HG02840 (cell line): Measurements from ENCODE around the gene DDX54.

ENCODE experiments used
- ATAC-seq: cut with Tn5 transposase; IDR thresholded peaks from one replicate; pipeline ENCODE4 v1.9.1; 2021; ENCODE audit warnings: mild to moderate bottlenecking, moderate library complexity, moderate number of reproducible peaks; ENCODE audit not compliant: unreplicated experiment, low FRiP score

Gene DDX54

DNA sequence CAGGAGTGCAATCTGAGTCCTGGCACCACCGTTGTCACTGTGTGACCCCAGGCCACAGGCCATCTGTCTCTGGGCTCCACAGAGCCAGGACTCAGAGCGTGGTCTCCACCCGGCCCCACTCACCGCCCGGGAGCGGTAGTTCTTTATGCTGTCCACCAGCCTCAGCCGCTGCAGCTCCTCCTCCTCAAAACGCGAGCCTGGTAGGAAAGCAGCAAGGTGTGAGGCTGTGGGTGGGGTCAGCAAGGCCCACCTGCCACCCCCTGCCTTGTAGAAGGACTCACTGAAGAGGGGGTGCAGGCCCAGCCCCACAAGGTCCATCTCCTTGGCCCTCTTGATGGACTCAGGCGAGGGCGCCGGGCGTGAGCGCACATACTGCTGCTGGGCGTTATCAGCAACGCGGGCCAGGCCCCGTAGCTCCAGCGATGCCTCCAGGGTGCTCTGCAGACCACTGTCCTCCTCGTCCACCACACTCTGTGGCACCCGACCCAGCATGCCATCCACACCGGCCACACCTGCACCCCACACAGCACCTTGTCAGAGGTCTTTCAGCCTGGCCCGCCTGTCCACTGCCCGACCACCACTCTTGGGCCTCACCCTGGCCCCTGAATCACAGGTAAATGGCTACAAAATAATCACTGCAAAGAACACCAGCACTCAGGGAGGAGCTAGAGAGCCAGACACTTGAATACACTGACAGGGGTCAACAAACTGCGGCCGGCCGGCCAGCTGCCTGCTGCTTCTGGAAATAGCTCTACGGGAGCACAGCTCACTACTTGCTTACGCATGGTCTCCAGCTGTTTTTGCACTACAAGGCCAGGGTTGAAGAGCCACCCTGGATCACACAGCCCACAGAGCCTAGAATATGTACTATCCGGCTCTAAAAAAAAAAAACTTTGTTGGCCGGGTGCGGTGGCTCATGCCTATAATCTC, 19.5 kb downstream of the DDX54 start:
- no peak for ATAC-seq

DNA sequence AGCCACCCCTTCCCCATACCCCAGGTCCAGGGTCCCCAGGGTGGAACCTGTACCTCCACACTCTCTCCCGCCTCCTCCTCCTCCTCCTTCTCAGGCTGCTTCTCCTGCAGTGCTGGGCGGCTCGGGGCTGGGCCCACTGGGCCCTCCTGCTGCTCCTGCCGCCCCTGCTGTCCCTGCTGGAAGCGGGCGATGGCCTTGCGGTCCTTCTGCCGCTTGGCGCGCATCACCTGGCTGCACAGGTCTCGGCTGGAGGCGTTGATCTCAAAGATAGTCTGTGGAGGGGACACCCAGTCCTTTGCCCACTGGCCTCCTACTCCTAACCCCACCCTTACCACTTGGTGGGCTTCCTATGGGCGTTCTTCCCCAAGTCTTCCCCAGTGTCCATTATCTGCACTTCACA, 21.3 kb downstream of the DDX54 start:
- no peak for ATAC-seq

DNA sequence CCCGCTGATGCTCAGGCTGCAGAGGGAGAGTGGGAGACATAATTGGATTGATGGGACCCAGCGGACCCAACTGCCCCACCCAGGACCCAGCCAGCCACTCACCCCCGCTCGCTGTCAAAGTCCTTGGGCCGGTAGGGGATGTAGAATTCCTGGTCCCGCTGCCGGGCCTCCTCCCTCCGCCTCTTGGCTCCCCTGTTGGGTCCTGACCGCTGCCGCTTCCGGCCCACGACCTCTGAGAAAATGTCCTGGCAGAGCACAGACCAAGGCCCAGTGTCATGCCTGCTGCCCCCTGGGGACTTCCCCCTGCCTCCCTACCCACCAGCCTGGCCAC, 22.3 kb downstream of the DDX54 start:
- ATAC-seq, result no peak

GRCh38 chr12:113162102-113163029, 22.9 kb downstream of the DDX54 start:
- no peak for ATAC-seq

- no peak for ATAC-seq
Measured at GRCh38 chr12:113161415-113162016, 23.8 kb downstream of the DDX54 start.

- ATAC-seq, result no peak
Measured at GRCh38 chr12:113159937-113160336, 25.3 kb downstream of the DDX54 start.

DNA sequence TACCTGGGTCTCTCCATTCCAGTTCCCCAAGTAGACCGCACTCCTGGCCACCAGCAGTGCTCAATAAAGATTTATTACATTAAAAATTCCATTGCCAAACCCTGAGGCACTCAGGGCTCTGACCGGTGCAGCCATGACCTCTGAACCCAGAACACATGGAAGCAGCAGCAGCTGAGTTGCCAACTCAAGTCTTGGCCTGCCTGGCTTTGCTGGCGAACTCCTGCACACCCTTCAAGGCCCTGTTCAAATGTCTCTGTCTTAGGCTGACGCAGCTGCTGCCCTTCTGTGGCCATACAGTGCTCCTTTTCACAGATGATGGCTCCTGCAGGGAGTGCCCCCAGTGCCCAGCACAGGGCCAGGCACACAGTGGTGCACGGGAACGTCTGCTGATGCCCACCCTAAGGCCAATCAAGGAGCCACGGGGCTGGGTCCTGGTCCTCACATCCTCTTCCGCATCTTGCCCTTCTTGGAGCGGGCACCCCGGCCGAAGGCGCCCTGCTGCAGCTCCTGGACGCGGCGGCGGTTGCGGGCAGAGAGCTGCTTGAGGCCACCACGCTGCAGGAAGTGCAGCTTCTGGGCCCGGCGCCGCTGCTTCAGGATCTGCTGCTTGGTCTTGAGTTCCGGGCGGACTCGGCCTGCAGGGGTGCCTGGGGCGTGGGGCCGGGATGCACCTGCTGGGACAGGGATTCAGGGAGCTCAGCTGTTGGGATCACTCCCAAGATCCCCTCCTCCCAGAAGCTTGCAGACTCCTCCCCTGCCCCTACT, 26.7 kb downstream of the DDX54 start:
- no peak for ATAC-seq

DNA sequence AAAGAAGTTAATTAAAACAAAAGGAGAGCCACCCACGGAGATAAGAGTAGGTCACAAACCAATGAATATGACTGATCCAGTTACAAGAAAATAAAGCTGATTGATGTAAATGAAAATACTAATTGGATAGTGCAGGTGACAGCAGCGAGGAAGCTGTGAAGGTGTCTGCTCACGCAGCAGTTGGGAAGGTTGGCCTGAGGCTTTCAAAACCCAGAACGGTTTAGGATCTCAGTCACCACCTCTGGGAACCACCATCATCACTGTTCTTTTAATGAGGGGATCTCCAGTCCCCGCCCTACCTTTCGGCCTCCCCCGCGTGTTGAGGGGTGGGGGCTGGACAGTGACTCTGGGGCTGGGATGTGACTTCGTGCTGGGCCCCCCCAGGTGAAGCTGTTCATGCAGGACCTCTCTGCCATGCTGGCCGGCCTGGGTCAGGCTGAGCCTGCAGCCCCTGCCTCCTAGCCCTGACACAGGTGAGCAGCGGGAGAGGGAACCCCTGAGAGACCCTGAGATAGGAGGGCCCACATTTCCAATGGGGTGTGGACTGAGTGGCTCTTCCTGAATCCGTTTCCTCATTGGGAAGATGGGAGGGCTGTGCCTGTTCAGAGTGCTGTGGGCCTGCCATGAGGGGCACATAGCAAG, 27.9 kb downstream of the DDX54 start:
- no peak for ATAC-seq

- no peak for ATAC-seq
Measured at GRCh38 chr12:113155646-113156045, 29.6 kb downstream of the DDX54 start.

GRCh38 chr12:113155060-113155459, 30.2 kb downstream of the DDX54 start:
- ATAC-seq, result no peak

- no peak for ATAC-seq
Measured at GRCh38 chr12:113154351-113154973, 30.8 kb downstream of the DDX54 start.

DNA sequence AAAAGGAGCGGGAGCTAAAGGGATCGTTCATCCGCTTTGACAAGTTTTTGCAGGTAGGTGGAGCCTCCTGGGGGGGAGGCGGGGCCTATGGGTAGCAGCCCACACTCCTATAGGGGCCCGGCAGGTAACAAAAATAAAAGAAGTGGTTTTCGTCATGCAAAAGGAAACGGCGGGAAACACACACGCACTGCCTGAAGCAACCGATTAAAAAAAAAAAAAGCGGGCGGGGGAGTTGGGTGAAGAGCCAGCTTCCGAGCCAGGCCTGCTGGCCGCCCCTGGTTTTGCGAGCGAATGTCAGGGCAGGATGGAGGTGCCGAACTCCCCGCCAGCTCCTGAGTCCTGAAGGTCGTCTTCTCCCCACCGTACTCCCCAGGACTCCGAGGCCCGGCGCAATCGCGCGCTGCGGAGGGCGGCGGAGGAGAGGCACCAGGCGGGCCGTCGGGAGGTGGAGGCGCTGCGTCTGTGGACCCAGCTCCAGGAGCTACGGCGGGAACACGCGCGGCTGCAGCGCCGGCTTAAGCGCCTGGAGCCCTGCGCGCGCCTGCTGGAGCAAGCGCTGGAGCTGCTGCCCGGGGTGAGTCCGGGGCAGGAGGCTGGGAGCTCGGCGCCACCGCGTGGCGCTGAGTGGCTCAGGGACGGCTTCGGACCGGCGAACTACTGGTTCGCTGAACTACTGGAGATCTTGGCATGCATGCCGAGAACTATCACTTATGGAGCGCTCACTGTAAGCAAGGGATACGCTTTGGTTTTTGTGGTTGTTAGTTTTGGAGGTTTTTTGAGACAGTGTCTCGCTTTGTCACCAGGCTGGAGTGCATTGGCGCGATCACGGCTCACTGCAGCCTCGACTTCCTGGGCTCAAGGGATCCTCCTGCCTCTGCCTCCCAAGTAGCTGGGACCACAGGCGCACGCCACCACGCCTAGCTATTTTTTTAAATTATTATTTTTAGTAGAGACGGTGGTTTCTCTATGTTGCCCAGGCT, 32.2 kb downstream of the DDX54 start:
- no peak for ATAC-seq

DNA sequence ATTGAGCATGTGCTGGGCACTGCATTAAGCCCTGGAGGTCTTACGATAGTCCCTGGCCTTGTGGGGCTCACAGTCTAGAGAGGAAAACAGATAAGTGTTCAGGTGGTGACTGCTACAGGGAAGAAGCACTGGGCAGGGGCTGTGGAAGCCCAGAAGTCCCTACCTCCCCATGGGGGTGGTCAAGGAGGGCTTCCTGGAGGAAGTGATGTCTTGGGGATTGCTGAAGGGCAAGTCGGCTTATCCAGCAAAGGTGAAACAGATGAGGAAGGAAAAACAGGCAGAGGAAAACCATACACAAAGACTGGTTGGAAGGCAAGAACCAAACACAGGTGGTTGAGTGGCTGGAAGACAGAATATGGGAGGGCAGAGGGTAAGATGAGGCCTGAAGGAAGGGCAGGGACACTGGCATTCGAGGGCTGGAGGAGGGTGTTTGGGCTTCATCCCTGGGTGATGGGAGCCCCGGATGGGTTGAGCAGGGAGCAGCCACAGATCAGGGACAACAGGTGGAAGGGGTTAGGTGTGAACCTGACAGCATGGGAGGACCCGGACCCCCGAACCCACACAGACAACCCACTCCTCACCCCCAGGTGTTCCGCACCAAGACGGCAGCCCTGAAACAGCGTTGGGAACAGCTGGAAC, 33.0 kb downstream of the DDX54 start:
- ATAC-seq, result no peak

- no peak for ATAC-seq
Measured at GRCh38 chr12:113151655-113152054, 33.6 kb downstream of the DDX54 start.

DNA sequence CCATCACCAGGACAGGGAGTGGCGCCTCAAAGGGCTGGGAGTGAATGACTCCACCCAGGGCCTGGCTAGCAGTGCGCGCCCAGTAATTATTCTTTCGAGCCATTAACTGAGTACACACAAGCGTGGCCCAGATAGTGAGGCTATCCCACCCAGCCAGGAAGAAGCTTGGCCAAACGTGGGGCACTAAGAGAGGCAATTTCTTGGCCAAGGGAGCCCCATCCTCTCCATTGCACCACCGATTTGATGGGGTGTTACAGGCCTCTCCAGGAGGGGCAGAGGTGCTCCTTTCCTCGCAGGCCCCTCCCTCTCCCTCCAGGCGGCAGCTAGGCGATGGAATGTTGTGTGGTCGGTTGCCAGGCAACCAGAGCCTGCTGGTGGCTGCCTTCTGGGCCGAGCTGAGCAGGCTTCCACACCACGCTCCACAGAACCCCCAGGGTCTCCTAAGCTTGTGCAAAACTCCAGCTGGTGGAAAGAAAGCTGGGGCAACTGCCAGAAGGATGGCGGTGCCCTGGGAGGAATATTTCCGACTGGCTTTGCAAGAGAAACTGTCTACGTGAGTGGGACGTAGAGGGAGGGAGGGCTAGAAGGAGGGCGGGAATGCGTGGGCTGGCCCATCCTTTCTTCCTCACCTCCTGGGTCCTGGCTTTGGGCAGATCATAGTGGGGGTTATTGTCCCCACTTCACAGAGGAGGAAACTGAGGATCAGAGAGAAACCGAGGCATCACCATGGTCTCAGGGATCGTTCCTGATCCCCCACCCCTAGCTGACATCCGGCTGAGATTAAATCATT, 35.7 kb downstream of the DDX54 start, which contains the start of gene CFAP73:
CFAP73 (plus strand) TSS at position 364 of the 790 bp plus-strand sequence; CDS start at position 498, 134 bp downstream.
- no peak for ATAC-seq

DNA sequence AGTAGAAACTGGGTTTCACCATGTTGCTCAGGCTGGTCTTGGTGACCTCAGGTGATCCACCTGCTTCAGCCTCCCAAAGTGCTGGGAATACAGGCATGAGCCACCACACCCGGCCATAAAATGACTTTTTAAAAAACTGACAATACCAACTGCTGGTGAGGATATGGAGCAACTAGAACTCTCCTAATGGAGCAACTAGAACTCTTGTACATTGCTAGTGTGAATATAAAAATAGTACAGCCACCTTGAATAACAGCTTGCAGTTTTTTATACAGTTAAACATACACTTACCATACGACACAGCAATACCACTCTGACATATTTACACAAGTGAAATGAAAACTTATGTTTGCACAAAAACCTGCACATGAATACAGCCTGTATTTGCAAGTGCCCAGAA, 38.3 kb downstream of the DDX54 start:
- no peak for ATAC-seq
